Fibroblast of skin of left quadriceps (primary cell): Measurements from ENCODE around the gene RHPN2.

Source experiments
- DNase-seq, 2 experiments: peaks; one replicate each; pipeline ENCODE4 v3.0.0-alpha.2; 2013; ENCODE audit warnings: low read depth in 2 of 2

RHPN2 gene

DNA sequence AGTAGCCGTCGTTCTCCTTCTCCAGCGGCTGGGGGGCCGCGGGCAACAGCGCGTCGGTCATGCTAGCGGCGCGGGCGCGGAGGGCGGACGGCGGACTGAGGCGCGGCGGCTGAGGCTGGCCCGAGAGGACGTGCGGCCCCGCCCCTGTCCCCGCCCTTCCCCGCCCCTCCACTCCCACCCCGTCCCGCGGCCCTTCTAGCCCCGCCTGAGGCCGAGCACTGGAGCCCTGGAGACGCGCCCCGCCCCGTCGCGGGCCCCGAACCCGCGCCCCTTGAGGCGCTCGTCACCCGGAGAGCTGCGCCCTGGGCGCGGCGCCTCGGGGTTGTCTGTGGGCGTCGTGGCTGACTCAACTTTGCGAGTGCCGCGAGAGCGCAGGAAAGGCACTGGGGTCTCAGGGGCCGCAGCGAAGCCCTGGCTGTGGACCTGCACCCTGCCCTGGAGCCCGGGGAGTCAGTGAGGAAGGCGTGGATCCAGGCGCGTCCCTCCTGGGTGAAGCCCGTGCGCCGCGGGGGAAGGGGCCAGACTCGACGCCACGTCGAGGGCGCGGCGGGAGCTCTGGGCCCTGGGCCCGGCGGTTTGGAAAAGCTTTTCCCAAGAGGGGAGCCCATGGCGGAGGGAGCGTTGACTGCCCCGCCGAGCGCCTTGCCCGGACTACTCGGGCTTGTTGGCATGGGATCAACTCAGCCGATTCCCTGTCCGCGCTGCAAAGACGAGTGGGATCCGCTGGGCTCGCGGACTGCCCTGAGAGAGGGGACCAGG is at the start of gene RHPN2:
Gene RHPN2 (minus strand): TSS at position 97 of the 759 bp plus-strand sequence. CDS start 36 bp downstream, at position 61.
- peak; percentile 29 to 36 for DNase-seq

DNA sequence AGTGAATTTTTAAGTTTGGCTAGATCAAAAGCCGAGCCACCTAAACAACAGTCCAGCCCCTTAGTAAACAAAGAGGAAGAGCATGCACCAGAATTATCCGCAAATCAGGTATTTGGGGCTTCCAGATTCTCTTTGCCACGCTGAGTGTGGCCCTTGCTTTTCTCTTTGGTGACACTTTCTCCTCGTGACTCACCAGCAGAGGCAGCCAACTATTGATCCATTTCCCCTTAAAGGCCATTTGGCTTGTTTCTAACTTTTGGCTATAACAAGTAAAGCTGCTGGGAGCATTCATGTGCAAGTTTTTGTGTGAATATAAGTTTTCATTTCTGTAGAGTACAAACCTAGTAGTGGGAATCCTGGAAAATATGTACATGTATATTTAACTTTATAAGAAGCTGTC is 49.6 kb upstream of the RHPN2 start:
- DNase-seq = no peak

DNA sequence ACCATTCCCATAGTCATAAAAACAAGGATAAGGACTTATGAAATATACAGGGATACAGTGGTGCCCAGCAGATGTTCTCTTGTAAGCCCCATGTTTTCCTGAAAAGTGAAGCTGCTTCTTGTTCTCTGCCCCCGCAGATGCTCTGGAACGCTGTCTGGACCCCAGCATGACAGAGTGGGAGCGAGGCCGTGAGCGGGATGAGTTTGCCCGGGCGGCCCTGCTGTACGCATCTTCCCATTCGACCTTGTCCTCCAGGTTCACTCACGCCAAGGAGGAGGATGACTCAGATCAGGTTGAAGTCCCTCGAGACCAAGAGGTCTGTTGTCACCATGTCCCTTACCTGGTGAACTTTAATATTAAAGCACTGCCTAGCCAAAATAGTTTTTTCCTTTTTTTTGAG is 46.9 kb upstream of the RHPN2 start:
- no peak for DNase-seq

DNA sequence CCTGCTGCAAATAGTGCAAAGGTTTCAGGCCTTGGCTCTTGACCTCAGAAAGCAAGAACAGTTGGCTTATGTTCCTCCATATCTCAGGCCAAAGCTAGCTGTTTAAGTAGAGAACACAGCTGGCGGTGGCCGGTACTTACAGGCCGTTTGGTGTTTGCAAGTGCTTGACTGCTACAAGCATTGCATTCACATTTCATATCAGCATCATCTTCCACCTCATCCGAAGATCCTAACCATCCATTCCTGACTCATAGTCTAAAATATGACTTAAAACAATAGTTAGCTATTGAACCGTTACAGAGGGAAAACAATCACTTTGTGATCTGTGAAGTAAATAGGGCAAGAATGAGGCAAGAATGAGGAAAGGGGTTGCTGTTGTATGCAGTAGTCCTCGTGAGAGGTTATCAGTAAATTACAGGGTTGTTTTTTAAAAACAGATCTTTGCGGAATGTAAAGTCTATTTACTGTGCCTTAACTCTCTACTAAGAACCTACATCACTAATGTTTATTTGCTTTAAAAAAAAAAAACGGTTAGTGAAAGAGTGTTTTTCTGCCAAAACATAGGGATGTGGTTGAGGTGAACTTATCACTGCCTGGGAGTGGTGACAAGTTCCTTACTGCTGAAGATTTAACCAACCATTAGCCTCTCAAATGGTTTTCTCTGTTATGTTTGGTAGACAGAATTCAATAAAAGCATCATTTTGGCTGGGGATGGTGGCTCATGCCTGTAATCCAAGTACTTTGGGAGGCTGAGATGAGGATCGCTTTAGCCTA is 45.6 kb upstream of the RHPN2 start:
- DNase-seq = no peak

DNA sequence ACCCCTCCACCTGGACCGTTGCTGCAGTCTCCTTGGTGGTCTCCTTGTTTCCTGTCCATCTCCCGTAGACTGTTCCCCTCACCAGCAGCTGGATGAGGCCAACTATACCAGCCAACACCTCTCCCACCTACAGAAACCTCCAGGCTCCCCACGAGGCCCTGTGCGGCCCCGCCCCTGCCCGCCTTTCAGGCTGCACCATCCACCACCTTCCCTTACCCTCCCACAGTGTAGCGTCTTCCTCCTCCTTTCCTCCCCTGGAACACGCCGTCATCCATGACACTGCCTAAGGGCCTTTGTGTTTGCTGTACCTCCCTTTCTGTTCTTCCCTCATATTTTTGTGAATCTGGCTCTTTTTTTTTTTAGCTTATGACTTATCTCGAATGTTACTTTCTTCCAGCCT is 43.5 kb upstream of the RHPN2 start:
- no peak for DNase-seq

DNA sequence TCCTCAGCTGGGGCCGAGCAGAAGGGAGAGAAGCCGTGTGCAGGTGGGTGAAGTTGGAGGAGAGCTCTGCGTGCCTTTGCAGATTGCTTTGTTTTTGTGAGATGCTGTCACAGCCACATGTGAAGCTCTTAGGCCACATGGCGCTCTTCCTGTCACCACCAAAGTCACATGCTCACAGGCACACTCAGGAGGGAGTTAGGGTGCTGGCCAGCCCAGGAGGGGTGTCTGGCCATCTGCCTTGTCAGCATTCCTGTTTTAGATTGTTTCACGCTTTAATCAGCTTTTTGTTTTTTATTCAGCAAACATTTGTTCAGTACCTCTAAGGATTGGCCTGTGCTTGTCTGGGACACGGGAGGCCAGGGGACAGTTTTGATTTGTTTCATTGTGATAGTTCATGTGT is 38.2 kb upstream of the RHPN2 start:
- DNase-seq = no peak

DNA sequence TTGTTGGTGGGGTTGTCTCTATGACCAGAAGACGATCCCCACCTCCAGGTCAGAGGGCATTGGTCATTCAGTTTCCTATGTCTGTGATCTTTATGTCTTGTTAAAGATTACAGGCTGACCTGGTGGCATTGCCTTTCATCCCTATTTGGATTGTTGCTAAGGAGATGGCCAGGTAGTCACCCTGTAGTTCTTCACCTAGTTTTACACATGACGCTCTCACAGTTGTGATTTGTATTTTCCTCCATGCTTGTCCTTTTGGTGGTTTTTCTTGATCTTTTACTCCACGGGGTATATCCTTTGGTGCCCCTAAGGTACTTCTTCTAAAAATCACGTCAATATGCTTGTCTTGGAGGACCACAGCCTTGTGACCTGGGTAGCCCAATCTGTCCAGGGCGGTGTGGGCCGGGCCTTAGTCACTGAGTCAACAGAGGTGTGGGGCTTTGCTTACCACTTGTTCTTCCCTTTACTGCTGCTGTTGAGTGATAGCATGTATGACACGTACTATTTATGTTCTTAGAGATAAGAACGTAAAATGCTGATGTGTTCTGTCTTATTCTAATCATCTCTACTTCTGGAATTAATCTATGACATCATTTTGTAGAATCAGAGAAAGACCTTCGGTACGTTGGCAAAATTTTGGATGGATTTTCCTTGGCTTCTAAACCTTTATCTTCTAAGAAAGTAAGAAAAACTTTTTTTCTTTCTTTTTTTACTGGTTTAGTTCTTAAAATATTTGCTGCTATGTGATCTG is 36.4 kb upstream of the RHPN2 start:
- no peak for DNase-seq

DNA sequence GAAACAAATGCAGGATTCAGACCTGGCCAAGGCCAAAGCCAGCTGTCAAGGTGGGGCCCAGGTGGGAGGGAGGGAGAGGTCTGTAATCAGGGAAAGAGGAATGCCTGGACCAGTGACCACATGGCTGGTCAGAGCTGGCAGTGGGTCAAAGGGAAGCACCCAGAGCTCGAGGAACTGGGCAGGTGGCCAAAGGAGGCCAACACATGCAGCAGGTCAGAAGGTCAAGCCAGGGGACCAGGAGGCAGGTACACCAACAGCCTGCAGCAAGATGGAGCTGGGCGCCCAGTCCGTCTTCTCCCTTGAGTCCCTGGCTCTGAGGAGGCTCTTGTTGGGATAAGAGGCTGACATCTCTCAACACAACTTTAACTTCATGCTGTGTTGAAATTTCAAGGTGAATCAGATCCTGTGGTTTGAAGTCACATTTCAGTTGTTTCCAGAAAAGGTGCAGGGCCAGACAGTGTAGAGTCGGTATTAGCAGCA is 33.4 kb upstream of the RHPN2 start:
- DNase-seq = no peak

DNA sequence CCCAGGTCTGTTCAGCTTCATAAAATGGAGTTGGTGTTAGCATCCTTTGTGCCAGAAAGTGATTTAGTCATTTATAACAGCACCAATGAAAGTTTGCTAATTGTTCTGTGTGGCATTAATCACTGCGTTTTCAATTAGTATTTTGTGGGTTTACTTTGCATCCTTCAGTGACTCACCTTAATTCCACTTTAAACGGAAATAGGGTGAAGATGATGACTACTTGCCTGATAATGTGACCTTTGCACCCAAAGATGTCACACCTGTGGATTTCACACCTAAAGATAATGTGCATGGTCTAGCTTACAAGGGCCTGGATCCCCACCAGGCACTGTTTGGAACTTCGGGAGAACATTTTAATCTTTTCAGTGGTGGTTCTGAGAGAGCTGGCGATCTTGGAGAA is 31.3 kb upstream of the RHPN2 start:
- no peak for DNase-seq

DNA sequence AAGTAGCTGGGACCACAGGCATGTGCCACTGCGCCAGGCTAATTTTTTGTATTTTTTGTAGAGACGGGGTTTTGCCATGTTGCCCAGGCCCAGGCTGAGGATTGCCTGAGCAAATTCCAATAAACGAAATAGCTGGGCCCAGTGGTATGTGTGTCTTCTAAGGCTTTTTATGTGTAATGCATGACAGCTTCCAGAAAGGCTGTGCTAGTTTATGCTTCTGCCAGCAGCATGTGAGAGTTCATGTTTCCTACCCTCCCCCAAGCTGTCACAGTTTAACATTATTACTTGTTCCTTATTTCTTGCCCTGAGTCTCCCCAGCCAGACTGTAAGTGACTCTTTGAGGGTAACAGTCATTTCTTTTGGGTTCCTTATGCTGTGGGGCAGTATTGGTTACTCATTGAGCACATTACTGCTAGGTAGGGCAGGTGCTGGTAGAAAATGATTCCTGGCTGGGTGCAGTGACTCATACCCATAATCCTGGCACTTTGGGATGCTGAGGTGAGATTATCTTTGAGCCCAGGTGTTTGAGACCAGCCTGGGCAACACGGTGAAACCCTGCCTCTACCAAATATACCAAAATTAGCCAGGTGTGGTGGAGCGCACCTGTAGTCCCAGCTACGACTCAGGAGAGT is 29.9 kb upstream of the RHPN2 start:
- DNase-seq = no peak

DNA sequence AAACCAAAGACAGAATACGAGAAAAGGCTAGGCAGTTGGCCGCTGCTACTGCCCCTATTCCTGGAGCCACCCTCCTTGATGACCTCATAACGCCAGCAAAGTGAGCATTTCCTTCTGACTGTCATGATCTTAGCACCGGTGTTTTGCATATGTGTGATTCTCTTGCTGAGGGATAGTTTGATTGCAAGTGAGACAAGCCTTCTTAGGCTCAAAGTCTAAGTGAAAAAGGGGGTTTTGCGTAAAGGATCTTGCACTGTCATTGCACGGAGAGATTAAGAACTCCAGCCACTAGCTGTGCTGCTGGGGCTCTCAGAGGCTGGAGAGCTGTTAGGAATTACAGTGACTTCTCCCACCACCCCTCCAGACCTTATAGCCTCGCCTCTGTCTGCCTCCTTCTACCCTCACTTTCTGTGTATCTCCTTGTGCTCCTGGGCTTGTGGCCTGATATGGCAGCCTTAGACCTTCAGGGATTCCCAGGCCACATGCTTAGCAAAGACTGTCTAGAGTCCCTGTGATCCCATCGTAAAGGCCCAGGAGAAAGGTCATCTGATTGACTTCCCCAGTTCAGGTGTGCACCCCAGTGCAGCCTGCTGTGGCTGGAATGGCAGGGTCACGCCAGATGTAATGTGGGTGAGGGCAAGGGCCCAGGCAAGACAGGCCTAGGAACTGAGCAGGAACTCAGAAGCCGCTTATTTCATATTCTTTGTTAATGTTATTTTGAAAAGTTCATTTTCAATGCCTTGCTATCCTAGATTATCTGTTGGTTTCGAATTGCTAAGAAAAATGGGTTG is 28.9 kb upstream of the RHPN2 start:
- DNase-seq = no peak

DNA sequence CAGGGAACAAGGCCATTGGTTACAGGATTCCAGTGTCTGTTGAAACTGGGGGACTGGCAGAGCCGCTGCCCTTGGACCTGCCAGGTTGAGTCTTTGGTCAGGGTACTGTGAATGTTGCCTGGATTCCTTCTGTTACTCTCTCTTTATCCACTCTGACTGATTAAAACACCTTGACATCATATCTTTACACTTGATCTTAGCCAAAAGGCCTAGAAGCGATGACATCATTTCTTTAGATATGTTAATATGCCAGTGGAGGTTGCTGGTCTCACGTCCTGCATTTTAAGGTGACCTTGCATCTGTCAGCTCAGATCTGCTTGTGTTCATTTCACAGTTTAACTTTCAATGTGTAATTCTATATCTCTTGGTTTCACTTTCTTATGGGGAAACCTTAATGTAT is 25.5 kb upstream of the RHPN2 start:
- DNase-seq = no peak

DNA sequence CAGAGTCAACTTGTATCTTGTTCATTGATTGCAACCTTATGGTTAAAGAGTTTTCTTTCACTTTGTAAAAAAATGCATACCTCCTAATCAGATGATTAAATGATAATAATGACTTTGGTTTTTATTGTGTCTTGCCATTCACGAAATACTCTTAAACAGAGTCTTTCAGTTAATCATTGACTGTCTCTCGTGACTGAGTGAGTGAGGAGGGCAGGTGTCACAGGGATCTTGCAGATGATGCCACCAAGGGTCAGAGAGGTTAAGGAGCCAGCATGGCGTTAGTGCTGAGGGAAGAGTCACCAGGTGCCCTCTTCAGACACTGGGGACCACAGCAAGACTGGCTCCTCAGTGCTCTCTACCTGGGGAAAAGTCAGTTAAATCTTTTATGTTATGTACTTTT is 24.3 kb upstream of the RHPN2 start:
- no peak for DNase-seq

DNA sequence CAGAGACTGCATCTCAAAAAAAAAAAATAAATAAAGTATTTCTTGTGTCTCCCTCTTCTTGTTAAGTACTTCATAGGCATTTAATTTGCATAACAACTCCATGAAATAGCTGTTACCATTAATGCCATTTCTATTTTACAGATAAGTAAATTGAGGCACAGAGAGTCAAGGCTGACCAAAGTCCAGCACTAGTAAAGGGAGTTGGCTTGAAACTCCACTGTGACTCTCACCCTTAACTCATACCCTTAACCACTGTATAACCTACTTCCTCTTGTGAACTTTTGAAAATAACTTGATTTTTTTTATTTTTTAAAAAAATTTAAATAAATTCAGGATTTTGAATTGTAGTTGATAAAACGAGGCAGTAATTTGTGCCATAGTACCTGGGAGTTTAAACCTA is 22.3 kb upstream of the RHPN2 start:
- no peak for DNase-seq

DNA sequence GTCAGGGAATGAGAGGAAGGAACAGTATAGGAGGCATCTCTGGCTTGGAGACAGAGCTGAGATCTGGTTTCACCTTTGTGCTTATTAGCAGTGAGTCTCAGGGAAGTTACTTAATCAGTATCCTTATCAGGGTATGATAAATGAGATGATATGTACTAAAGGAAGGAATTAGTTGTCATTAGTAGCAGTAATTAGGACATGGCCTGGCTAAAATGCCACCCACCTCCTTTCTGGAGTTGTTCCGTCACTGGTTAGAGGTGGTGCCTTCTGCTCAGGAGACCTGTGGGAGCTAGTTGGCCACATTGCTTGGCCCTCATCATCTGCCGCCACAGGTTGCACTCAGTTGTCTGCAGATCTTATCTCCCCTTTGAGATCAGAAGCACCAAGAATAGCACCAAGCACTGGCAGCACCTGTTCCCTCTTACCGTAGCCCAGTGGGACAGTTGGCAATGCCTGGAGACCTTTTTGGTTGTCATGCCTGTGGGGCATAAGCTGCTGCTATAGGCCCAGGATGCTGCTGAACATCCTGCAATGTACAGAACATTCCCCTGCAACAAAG is 21.0 kb upstream of the RHPN2 start:
- no peak for DNase-seq

DNA sequence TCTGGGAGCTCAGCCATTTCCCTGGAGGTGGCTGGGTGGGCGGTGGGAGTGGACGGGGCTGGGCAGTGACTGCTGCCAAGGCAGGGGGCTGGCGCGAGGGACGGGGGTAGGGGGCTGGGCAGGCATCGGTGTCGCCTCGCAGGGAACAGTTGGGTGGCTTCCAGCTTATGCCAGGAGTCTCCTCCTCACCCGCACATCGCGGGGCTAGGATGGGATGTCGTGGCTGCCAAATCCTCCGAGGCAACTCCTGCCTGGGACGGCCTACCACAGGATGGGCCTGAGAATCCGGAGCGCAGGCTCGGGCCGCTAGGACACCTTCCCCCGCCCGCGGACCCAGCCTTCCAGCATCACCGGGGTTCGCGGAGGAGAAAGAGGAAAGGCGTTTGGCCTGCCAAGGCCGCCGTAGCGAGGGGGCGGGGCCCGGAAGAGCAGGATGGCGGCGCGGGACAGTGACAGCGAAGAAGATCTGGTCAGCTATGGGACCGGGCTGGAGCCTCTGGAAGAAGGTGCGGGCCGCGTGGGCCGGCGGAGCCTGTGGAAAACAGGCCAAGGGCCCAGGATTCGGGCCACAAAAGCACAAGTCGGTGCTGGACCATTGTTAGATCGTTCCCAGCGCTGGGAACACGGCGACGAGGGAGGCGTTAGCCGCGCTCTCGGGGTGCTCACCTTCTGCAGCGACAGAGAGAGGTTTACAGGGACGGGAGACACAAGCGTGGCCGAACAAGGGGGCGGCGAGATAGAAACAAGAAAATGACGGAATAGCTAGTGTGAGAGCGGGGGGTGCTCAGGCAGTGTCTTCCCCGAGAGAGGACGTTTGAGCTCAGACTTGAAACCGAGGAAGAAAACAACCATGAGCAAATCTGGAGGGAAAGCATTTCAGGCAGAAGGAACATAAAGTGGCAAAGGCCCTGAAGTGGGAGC is 16.3 kb upstream of the RHPN2 start, which contains the start of gene GPATCH1:
Gene GPATCH1 (plus strand): TSS at position 421 of the 921 bp plus-strand sequence. CDS start 13 bp downstream, at position 434.
- DNase-seq = peak; percentile 60 to 62

DNA sequence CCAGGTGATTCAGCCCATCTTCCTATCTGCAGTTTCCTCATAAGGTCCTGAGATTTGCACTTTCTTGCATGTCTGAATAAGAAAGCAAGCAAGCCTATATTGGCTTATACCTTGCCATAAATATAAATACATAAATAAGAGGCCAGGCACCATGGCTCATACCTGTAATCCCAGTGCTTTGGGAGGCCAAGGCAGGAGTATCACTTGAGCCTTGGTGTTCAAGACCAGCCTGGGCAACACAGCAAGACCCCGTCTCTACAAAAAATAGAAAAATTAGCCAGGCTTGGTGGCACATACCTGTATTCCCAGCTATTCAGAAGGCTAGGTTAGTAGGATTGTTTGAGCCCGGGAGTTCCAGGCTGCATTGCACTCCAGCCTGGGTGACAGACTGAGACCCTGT is 10.8 kb upstream of the RHPN2 start:
- DNase-seq = no peak

DNA sequence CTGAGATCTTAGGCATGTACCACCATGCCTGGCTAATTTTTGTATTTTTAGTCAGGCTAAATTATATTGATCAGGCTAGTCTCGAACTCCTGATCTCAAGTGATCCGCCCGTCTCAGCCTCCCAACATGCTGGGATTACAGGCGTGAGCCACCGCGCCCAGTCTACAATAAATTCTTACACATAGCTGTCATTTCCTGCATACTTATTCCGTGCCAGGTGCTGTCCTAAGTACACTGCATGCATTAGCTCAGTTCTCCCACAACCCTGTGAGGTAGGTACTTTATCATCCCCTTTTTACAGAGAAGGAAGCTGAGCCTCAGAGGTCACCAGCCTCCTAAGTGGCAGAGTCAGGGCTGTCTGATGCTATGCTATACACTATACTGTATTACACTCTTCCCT is 7.2 kb upstream of the RHPN2 start:
- no peak for DNase-seq

DNA sequence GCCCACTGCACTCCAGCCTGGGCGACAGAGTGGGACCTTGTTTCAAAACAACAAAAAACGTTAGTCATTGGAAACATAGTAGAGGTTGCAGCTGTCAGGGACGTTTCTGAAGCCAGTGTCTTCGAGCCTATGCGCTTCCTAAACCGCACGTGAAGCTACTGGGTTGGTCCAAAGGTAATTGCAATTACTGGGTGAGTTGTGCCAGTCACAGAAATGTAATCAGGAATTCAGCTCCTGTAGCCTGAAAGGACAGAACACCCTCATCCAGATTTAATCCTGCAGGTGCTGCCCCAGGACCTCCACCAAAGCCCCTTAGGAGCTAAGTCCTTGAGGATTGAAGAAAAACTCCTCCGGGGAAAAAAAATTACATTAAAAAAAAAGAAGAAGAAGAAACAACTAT is 2.4 kb upstream of the RHPN2 start:
- DNase-seq = no peak

DNA sequence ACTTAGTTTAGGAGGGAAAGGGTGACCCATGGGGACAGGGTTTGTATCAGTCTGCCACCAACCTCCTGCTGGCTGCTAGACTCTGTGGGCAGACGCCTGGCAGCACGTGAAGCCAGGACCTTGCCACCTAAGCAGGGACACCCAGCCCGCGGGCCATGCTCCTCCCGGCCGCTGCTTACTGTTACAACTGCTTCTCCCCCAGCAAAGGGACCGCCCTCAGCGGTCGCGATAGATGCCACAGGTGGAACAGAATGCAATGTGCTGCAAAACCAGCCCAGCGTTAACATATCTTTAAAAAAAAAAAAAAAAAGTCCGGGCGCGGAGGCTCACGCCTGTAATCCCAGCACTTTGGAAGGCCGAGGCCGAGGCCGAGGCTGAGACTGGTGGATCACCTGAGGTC is 1.9 kb upstream of the RHPN2 start:
- DNase-seq = no peak
